ENCODE data around the gene SPINK4. TPM values are rescaled to one million over a fixed set of nuclear protein-coding genes. Genes with fewer than 3 reads are reported as not detected.

Gene SPINK4
- total and polyA plus RNA-seq, 3 experiments from 2014 or later: not detected

DNA sequence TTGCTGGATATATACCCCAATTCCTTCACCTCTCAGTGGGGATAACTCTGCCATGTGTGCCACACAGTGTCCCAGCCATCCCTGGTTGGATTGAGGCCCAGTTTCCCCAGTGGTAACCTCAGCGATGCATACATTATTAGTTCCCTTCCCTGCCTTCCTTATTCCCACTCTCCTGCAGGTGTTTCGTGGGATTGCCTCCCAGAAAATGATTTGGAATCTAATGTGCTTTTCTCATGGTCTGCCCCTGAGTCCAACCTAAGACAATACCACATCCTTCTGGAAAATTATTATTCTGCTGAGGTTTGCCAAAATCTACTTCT lies 8.4 kb upstream of the SPINK4 start:
- no peaks in the 10 kb centered on the region for H3K4me1 Mint-ChIP-seq
- Histone ChIP-seq H3K27me3 (ENCODE audit: insufficient read depth, low read length, poor library complexity, severe bottlenecking) (no peaks in the 10 kb centered on the region), H3K36me3 (ENCODE audit: insufficient read depth, low read length) (no peaks in the 10 kb centered on the region), H3K27ac (ENCODE audit: low read depth, low read length) (no peak overlapping the region), H3K9me3 (ENCODE audit: low read length) (no peaks in the 10 kb centered on the region), H3K4me1 (ENCODE audit: insufficient read depth, low read length) (no peaks in the 10 kb centered on the region), H3K4me3 (ENCODE audit: low read length) (no peak overlapping the region)
- ChIA-PET CTCF (no interaction called here), POLR2A (no interaction called here)
- H3K4me3 Mint-ChIP-seq: no peak overlapping the region
- H3K27ac Mint-ChIP-seq: no peak overlapping the region
- no peaks in the 10 kb centered on the region for H3K9me3 Mint-ChIP-seq
- H3K27me3 Mint-ChIP-seq: peaks cover 8 to 11% of the 10 kb centered on the region in 2 donors
- peaks cover 0 to 4% (median 0%) of the 10 kb centered on the region in 3 donors for H3K36me3 Mint-ChIP-seq
- no peak for DNase-seq

DNA sequence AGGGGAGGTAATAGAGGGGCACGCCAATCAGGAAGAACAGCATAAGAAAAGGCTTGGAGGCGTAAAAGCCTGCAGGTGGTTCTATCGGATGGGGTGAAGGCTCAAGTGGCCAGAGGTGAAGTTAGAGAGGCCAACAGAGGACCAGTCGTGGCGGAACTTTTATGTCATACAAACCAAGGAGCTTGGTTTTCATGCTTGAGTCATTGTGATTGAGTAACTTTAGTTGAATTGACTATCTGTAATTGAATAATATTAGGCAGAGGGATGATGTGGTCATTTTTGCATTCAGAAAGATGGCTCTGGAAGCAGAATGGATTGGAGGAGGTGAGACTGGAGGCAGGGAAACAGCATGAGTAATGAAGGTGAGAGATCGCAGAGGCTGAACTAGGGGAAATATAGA lies 7.2 kb upstream of the SPINK4 start:
- Histone ChIP-seq H3K4me3 (ENCODE audit: low read length) (no peak overlapping the region), H3K27me3 (ENCODE audit: insufficient read depth, low read length, poor library complexity, severe bottlenecking) (no peaks in the 10 kb centered on the region), H3K4me1 (ENCODE audit: insufficient read depth, low read length) (no peaks in the 10 kb centered on the region), H3K9me3 (ENCODE audit: low read length) (no peaks in the 10 kb centered on the region), H3K36me3 (ENCODE audit: insufficient read depth, low read length) (no peaks in the 10 kb centered on the region), H3K27ac (ENCODE audit: low read depth, low read length) (no peak overlapping the region)
- DNase-seq: no peak
- H3K4me1 Mint-ChIP-seq: no peaks in the 10 kb centered on the region
- H3K36me3 Mint-ChIP-seq: peaks cover 0 to 4% (median 0%) of the 10 kb centered on the region in 3 donors
- CTCF ChIA-PET: no interaction called here
- peaks cover 8 to 15% of the 10 kb centered on the region in 2 donors for H3K27me3 Mint-ChIP-seq
- no peaks in the 10 kb centered on the region for H3K9me3 Mint-ChIP-seq
- POLR2A ChIA-PET: no interaction called here
- no peak overlapping the region for H3K4me3 Mint-ChIP-seq
- no peak overlapping the region for H3K27ac Mint-ChIP-seq

DNA sequence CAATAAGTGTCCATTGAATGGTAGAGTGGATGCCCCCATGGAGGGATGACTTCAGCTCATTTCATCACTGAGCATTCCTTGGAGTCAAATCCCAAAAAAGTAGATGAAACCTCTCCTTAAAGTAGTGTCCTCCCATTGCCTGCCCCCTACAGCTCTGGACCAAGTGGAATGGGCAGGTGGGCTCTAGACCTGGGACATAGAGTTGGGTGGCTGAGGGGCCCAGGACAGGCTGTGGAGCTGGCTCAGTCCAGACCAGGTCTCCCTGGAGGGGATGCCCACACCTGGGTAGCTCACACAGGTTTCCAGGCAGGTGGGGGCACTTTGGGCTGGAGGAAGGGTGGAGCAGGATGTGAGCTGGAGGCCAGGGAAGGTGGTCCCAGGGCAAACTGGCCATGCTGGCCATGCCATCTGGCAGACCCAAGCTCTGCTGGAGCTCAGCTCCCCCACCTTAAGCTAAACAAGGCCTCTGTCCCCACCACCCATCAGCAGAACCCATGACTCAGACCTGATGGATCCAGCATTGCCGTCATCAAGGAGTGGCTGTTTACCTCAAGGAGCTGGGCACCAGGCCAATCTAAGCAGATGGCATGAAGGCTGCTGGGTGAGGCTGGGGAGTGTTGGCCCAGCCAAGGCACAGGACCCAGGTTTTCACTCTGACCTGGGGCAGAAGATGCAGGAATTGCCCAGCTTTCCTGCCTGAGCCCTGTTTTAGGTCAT lies 6.2 kb upstream of the SPINK4 start:
- H3K9me3 Mint-ChIP-seq: no peaks in the 10 kb centered on the region
- no peaks in the 10 kb centered on the region for H3K9me3 ChIP-seq (ENCODE audit: low read length)
- no peak overlapping the region for H3K4me3 ChIP-seq (ENCODE audit: low read length)
- no peaks in the 10 kb centered on the region for H3K4me1 ChIP-seq (ENCODE audit: insufficient read depth, low read length)
- H3K27me3 Mint-ChIP-seq: peaks cover 8 to 15% of the 10 kb centered on the region in 2 donors
- DNase-seq: no peak
- H3K27me3 ChIP-seq (ENCODE audit: insufficient read depth, low read length, poor library complexity, severe bottlenecking): no peaks in the 10 kb centered on the region
- no peak overlapping the region for H3K27ac ChIP-seq (ENCODE audit: low read depth, low read length)
- POLR2A ChIA-PET: interaction anchor here (0.5 kb wide), 1 partner anchor 157 kb away, joined by 7 read pairs; no protein-coding TSS in a partner anchor
- peak overlapping the region in 1 of 8 donors; percentile 80 for H3K27ac Mint-ChIP-seq
- H3K4me3 Mint-ChIP-seq: peak overlapping the region in 1 of 7 donors; percentile 76
- peaks cover 0 to 4% (median 0%) of the 10 kb centered on the region in 3 donors for H3K36me3 Mint-ChIP-seq
- H3K36me3 ChIP-seq (ENCODE audit: insufficient read depth, low read length): no peaks in the 10 kb centered on the region
- H3K4me1 Mint-ChIP-seq: no peaks in the 10 kb centered on the region
- CTCF ChIA-PET: interaction anchor here (0.8 to 1.6 kb wide), 2 partner anchors 64 to 83 kb away, joined by 3 read pairs; no protein-coding TSS in a partner anchor

DNA sequence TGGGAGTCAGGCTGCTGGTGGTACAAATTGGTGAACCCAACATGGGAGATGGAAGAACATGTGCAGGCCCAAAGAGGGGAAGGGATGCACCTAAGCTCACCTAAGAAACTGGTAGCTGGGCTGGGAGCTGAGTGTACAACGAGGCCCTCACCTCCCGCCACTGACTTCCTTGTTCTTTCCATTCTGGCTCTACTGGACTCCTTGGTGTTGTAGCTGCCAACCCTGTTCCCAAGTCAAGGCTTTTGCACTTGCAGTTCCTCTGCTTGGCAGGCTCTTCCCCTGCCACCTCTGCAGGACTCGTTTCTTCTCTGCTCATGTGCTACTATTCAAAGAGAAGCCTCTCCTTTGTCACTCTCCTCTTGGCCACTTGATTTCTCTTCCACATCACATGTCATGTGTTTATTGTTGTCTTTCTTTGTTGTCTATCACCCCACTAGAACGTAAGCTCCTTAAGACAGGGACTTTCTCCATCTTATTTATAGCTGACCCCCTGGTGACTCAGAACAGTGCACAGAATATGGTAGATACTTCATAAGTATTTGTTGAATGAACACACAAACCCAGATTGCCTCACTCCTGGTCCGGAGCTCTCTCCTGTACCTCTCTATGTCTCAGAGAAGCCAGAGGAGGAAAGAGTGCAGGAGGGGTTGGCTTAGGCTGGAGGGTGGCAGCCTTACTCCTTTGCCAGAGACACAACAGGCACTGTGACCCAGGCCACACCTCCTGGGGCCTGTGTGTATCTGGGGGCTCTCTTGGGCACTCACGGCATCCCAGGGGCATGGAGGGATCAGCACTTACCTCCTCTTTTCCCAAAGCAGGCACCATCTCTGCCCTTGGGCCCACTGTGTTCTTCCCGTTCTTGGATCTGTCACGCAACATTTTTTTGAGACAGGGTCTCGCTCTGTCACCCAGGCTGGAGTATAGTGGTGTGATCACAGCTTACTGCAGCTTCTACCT lies 5.2 kb upstream of the SPINK4 start:
- H3K4me3 Mint-ChIP-seq: no peak overlapping the region
- Histone ChIP-seq H3K36me3 (ENCODE audit: insufficient read depth, low read length) (no peaks in the 10 kb centered on the region), H3K27me3 (ENCODE audit: insufficient read depth, low read length, poor library complexity, severe bottlenecking) (no peaks in the 10 kb centered on the region), H3K4me1 (ENCODE audit: insufficient read depth, low read length) (no peaks in the 10 kb centered on the region), H3K27ac (ENCODE audit: low read depth, low read length) (no peak overlapping the region), H3K4me3 (ENCODE audit: low read length) (no peak overlapping the region), H3K9me3 (ENCODE audit: low read length) (no peaks in the 10 kb centered on the region)
- H3K27ac Mint-ChIP-seq: no peak overlapping the region
- H3K9me3 Mint-ChIP-seq: no peaks in the 10 kb centered on the region
- peaks cover 0 to 1% (median 1%) of the 10 kb centered on the region in 3 donors for H3K4me1 Mint-ChIP-seq
- DNase-seq: no peak
- ChIA-PET POLR2A (no interaction called here), CTCF (interaction anchor here (0.8 to 1.6 kb wide), 2 partner anchors 65 to 84 kb away, joined by 3 read pairs; no protein-coding TSS in a partner anchor)
- peaks cover 0 to 4% (median 0%) of the 10 kb centered on the region in 3 donors for H3K36me3 Mint-ChIP-seq
- peaks cover 8 to 15% of the 10 kb centered on the region in 2 donors for H3K27me3 Mint-ChIP-seq

DNA sequence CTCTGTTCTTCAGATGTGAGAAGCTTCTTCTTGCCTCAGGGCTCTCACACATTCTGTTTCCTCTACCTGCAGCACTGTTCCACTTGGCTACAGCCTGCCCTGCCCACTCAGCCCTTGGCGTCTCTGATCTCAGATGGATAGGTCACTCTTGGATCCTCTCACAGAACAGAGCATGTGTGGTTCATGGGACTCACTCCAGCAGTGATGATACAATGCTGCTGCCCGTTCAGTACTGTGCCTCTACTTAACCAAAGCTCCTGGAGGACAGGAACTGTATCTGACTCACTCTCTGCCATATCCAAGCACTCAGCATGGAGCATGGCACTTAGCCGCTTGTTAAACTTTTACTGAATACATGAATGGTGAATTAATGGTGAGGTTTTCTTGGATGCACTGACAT lies 3.4 kb upstream of the SPINK4 start:
- POLR2A ChIA-PET: no interaction called here
- H3K36me3 Mint-ChIP-seq: peaks cover 0 to 4% (median 2%) of the 10 kb centered on the region in 3 donors
- CTCF ChIA-PET: interaction anchor here (1.2 to 1.5 kb wide), 2 partner anchors 10 to 132 kb away, joined by 3 to 4 read pairs; no protein-coding TSS in a partner anchor
- no peak overlapping the region for H3K4me3 Mint-ChIP-seq
- Histone ChIP-seq H3K9me3 (ENCODE audit: low read length) (no peaks in the 10 kb centered on the region), H3K36me3 (ENCODE audit: insufficient read depth, low read length) (no peaks in the 10 kb centered on the region), H3K27me3 (ENCODE audit: insufficient read depth, low read length, poor library complexity, severe bottlenecking) (no peaks in the 10 kb centered on the region), H3K4me3 (ENCODE audit: low read length) (no peak overlapping the region), H3K27ac (ENCODE audit: low read depth, low read length) (no peak overlapping the region), H3K4me1 (ENCODE audit: insufficient read depth, low read length) (no peaks in the 10 kb centered on the region)
- H3K27me3 Mint-ChIP-seq: peaks cover 6 to 23% of the 10 kb centered on the region in 2 donors
- DNase-seq: no peak
- H3K9me3 Mint-ChIP-seq: no peaks in the 10 kb centered on the region
- H3K4me1 Mint-ChIP-seq: peaks cover 0 to 3% (median 2%) of the 10 kb centered on the region in 3 donors
- no peak overlapping the region for H3K27ac Mint-ChIP-seq

DNA sequence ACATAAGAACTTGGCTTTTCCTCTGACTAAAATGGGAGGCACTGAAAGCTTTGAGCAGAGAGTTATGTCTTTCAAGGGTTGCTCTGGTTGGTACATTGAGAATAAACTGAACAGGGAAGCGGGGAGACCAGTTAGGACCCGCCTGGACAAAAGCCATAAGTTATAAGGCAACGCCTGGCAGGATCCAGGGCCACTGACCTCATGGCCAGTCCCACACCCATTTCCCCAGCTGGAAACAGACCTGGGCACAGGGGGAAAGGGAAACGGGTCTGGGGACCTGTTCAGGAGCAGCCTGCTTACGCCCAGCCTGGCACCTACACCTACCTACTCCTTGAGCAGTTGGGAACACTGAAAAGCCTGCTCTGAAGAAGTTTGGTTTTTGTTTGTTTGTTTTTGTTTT lies 1.3 kb downstream of the SPINK4 start:
- no peaks in the 10 kb centered on the region for H3K27me3 ChIP-seq (ENCODE audit: insufficient read depth, low read length, poor library complexity, severe bottlenecking)
- H3K27me3 Mint-ChIP-seq: peaks cover 2 to 13% of the 10 kb centered on the region in 2 donors
- CTCF ChIA-PET: no interaction called here

DNA sequence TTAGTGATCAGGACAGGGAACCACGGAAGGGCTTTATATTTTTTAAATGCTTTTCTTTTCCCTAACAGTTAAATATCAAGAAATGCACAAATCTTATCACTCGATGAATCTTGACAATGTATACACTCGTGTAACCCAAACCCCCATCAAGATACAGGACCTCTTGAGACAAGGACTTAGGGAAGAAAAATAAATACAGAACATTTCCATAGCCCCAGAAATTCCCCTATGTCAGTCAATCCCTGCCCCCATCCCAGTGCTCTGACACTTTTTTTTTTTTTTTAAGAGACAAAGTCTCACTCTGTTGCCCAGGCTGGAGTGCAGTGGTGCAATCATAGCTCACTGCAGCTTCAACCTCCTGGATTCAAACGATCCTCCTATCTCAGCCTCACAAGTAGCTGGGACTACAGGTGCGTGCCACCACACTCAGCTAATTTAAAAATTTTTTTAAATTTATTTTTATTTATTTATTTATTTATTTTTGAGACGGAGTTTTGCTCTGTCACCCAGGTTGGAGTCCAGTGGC lies 2.7 kb downstream of the SPINK4 start:
- Mint-ChIP-seq H3K36me3 (peaks cover 1 to 9% (median 4%) of the 10 kb centered on the region in 3 donors), H3K4me1 (peaks cover 0 to 3% (median 2%) of the 10 kb centered on the region in 3 donors), H3K9me3 (no peaks in the 10 kb centered on the region), H3K4me3 (no peak overlapping the region), H3K27ac (peak overlapping the region in 1 of 8 donors; percentile 3), H3K27me3 (peaks cover 2 to 7% of the 10 kb centered on the region in 2 donors)
- H3K4me1 ChIP-seq (ENCODE audit: insufficient read depth, low read length): no peaks in the 10 kb centered on the region
- ChIA-PET POLR2A (no interaction called here), CTCF (no interaction called here)
- H3K27me3 ChIP-seq (ENCODE audit: insufficient read depth, low read length, poor library complexity, severe bottlenecking): no peaks in the 10 kb centered on the region
- H3K27ac ChIP-seq (ENCODE audit: low read depth, low read length): no peak overlapping the region
- H3K9me3 ChIP-seq (ENCODE audit: low read length): no peaks in the 10 kb centered on the region
- DNase-seq: no peak
- no peak overlapping the region for H3K4me3 ChIP-seq (ENCODE audit: low read length)
- H3K36me3 ChIP-seq (ENCODE audit: insufficient read depth, low read length): no peaks in the 10 kb centered on the region

More for the DNA sequence above, 1.3 kb downstream of the SPINK4 start:
- no peaks in the 10 kb centered on the region for H3K9me3 ChIP-seq (ENCODE audit: low read length)
- peaks cover 0 to 2% (median 0%) of the 10 kb centered on the region in 3 donors for H3K36me3 Mint-ChIP-seq
- no peak overlapping the region for H3K4me3 ChIP-seq (ENCODE audit: low read length)
- no peak overlapping the region for H3K27ac Mint-ChIP-seq
- H3K4me3 Mint-ChIP-seq: no peak overlapping the region
- H3K36me3 ChIP-seq (ENCODE audit: insufficient read depth, low read length): no peaks in the 10 kb centered on the region
- no peak for DNase-seq
- no peak overlapping the region for H3K27ac ChIP-seq (ENCODE audit: low read depth, low read length)
- POLR2A ChIA-PET: no interaction called here
- peaks cover 0 to 3% (median 2%) of the 10 kb centered on the region in 3 donors for H3K4me1 Mint-ChIP-seq
- H3K4me1 ChIP-seq (ENCODE audit: insufficient read depth, low read length): no peaks in the 10 kb centered on the region
- H3K9me3 Mint-ChIP-seq: no peaks in the 10 kb centered on the region

All from CD8-positive, alpha-beta memory T cell (primary cell).